Lower leg skin (tissue), 4 donors: ENCODE measurements around the gene CLASRP. TPM values are rescaled to one million over a fixed set of nuclear protein-coding genes. Genes with fewer than 3 reads are reported as not detected.

ENCODE experiments used
- DNase-seq, 2 donors: peaks; one replicate each; pipeline ENCODE4 v3.0.0-alpha.2; 2019; ENCODE audit warnings: low spot score in 2 of 2
- H3K4me3 ChIP-seq: fragments of 200-600 bp; sonication (generic); 2 replicates; pipeline ENCODE4 v1.5.1; 2017; ENCODE audit warnings: mild to moderate bottlenecking, low read depth; ENCODE audit not compliant: poor library complexity, severe bottlenecking
- POLR2A ChIP-seq, 2 donors: fragments of 450-650 bp; IDR thresholded peaks; one replicate each; pipeline ENCODE4 v1.6.1; 2016 to 2017; ENCODE audit warnings: antibody characterized with exemption in 2 of 2, mild to moderate bottlenecking in 1 of 2, moderate library complexity in 1 of 2
- WGBS, 2 donors: methylation state at CpG; one replicate each; pipeline ENCODE4 v1.1.5; 2018; 5-methylcytosine and 5-hydroxymethylcytosine counted together
- intact Hi-C: fragments of 100-400 bp; cut with DNase I; formaldehyde crosslinking; loops from one replicate; pipeline ENCODE4 v1.15.0; 2023; ENCODE audit warnings: low total_unique reads
- total RNA-seq, 4 donors: library from RNA; depleted of rRNA; stranded (reverse); fragments of >200 nt; gene quantifications; one replicate each; pipeline ENCODE4 v1.1.0, GENCODE V29; 2016
- TF ChIP-seq, protein P1 (sequence below), 3 donors: fragments of 450-650 bp; IDR thresholded peaks; one replicate each; pipeline ENCODE4 v1.5.1; 2016; ENCODE audit warnings: antibody characterized with exemption in 3 of 3, mild to moderate bottlenecking in 3 of 3, moderate library complexity in 2 of 3

The CLASRP gene, protein sequence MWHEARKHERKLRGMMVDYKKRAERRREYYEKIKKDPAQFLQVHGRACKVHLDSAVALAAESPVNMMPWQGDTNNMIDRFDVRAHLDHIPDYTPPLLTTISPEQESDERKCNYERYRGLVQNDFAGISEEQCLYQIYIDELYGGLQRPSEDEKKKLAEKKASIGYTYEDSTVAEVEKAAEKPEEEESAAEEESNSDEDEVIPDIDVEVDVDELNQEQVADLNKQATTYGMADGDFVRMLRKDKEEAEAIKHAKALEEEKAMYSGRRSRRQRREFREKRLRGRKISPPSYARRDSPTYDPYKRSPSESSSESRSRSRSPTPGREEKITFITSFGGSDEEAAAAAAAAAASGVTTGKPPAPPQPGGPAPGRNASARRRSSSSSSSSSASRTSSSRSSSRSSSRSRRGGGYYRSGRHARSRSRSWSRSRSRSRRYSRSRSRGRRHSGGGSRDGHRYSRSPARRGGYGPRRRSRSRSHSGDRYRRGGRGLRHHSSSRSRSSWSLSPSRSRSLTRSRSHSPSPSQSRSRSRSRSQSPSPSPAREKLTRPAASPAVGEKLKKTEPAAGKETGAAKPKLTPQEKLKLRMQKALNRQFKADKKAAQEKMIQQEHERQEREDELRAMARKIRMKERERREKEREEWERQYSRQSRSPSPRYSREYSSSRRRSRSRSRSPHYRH
- 100 to 1,000 TPM in 2 of 4 donors, 10 to 100 TPM in 2; 59.9 to 207 (median 128) TPM for total RNA-seq

DNA sequence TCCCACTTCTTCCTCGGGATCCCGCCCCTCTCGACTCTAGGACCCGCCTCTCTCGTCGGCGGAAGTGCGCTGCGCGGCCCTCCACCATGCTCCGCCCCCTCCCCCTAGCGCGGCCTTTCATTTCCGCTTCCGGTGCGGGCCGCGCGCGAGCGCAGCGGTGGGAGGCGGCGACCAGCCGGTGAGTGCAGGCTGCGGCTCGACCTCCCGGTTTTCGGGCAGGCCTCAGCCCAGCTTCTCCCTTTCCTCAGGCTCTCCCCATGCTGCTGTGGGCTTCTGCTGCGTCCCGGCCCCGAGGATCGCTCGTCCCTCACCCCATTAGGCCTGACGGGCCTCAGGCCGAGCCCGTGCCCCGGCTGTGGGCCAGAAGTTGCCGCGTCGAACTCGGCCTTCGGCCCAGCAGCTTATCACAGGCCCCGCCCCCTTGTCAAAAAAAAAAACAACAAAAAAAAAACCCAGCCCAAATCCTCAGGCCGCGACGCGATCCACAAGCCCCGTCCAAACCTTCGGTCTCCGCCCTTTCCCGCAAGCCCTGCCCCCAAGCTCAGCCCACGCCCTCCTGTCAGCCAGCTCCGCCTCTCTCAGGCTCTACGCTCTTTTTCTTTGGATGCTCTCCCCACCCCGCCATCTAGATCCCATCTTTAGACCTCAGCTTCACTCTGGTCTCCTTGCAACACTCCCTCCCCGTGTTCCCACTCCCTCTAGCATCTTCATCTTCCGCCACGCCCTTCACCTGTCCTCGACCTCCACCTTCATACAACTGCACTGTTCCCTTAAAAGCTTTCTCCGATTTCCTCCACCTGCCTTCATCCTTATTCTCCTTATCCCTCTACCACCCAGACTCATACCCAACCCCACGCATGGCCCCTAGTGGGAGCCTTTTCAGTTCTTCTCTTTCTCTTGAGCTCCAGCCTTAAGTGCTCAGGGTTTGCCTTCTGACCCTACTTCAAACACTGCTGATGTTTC lies at the start of gene CLASRP:
CLASRP (plus strand) TSS at position 115 of the 963 bp plus-strand sequence. CDS start 1,168 bp downstream, outside the sequence.
- intact Hi-C loops, result no loop called here
- DNase-seq, result peak; percentile 86 to 98
- WGBS, 2 donors, result 1 to 3% methylated on average over 54 to 57 of the region's 62 CpGs

GRCh38 chr19:44990459-44990858 lies 48.4 kb upstream of the CLASRP start:
- TF ChIP-seq, protein P1, sequence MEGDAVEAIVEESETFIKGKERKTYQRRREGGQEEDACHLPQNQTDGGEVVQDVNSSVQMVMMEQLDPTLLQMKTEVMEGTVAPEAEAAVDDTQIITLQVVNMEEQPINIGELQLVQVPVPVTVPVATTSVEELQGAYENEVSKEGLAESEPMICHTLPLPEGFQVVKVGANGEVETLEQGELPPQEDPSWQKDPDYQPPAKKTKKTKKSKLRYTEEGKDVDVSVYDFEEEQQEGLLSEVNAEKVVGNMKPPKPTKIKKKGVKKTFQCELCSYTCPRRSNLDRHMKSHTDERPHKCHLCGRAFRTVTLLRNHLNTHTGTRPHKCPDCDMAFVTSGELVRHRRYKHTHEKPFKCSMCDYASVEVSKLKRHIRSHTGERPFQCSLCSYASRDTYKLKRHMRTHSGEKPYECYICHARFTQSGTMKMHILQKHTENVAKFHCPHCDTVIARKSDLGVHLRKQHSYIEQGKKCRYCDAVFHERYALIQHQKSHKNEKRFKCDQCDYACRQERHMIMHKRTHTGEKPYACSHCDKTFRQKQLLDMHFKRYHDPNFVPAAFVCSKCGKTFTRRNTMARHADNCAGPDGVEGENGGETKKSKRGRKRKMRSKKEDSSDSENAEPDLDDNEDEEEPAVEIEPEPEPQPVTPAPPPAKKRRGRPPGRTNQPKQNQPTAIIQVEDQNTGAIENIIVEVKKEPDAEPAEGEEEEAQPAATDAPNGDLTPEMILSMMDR (IDR thresholded peaks at IDR 0.05), result no peak
- no peak for TF ChIP-seq POLR2A (IDR thresholded peaks at IDR 0.05)

More for the DNA sequence above, at the start of gene CLASRP:
- TF ChIP-seq, protein P1 (IDR thresholded peaks at IDR 0.05), result no peak
- TF ChIP-seq POLR2A (IDR thresholded peaks at IDR 0.05), result peak in 1 of 2 donors; percentile 79
- H3K4me3 ChIP-seq, result peak within 1 kb of the TSS; percentile 71

GRCh38 chr19:44990966-44991365 lies 47.9 kb upstream of the CLASRP start:
- H3K4me3 ChIP-seq, result no peak overlapping the region
- intact Hi-C loops, result no loop called here
- DNase-seq, result no peak
- TF ChIP-seq, protein P1 (IDR thresholded peaks at IDR 0.05), result no peak
- no peak for TF ChIP-seq POLR2A (IDR thresholded peaks at IDR 0.05)
- WGBS, 2 donors, result 78 to 82% methylated on average over 12 of the region's 12 CpGs

More at GRCh38 chr19:44990459-44990858, 48.4 kb upstream of the CLASRP start:
- no peak for DNase-seq
- no peak overlapping the region for H3K4me3 ChIP-seq
- intact Hi-C loops, result no loop called here
- 82 to 85% methylated on average over 14 of the region's 14 CpGs for WGBS, 2 donors

GRCh38 chr19:44992336-44993163 lies 46.3 kb upstream of the CLASRP start:
- no peak overlapping the region for H3K4me3 ChIP-seq
- 86 to 92% methylated on average over 35 to 43 of the region's 44 CpGs for WGBS, 2 donors
- TF ChIP-seq POLR2A (IDR thresholded peaks at IDR 0.05), result no peak
- no peak for DNase-seq
- intact Hi-C loops, result no loop called here

- no peak for DNase-seq
- TF ChIP-seq, protein P1 (IDR thresholded peaks at IDR 0.05), result no peak
- no peak for TF ChIP-seq POLR2A (IDR thresholded peaks at IDR 0.05)
- intact Hi-C loops, result no loop called here
- 87 to 91% methylated on average over 6 of the region's 6 CpGs for WGBS, 2 donors
- H3K4me3 ChIP-seq, result no peak overlapping the region
These were observed 45.3 kb upstream of the CLASRP start for GRCh38 chr19:44993526-44993925.
